ENCODE data around the gene TRAPPC10. TPM values are rescaled to one million over a fixed set of nuclear protein-coding genes. Genes with fewer than 3 reads are reported as not detected.

Gene TRAPPC10
- total RNA-seq, 4 donors from 2014 or later = 26.0 to 40.3 (median 30.9) TPM

GRCh38 chr21:44046734-44047133, 34.6 kb downstream of the TRAPPC10 start:
- no peak for TF ChIP-seq CTCF (IDR thresholded peaks at IDR 0.05; ENCODE audit: low read depth)

- no peak for TF ChIP-seq CTCF (IDR thresholded peaks at IDR 0.05; ENCODE audit: low read depth)
Measured at GRCh38 chr21:44047996-44048560, 36.0 kb downstream of the TRAPPC10 start.

- no peak for TF ChIP-seq CTCF (IDR thresholded peaks at IDR 0.05; ENCODE audit: low read depth)
Measured at GRCh38 chr21:44049182-44049581, 37.1 kb downstream of the TRAPPC10 start.

GRCh38 chr21:44049606-44050005, 37.5 kb downstream of the TRAPPC10 start:
- TF ChIP-seq CTCF (IDR thresholded peaks at IDR 0.05; ENCODE audit: low read depth) = no peak

GRCh38 chr21:44050276-44050675, 38.2 kb downstream of the TRAPPC10 start:
- no peak for TF ChIP-seq CTCF (IDR thresholded peaks at IDR 0.05; ENCODE audit: low read depth)

GRCh38 chr21:44051462-44051941, 39.4 kb downstream of the TRAPPC10 start:
- no peak for TF ChIP-seq CTCF (IDR thresholded peaks at IDR 0.05; ENCODE audit: low read depth)

- no peak for TF ChIP-seq CTCF (IDR thresholded peaks at IDR 0.05; ENCODE audit: low read depth)
Measured at GRCh38 chr21:44052071-44052829, 40.1 kb downstream of the TRAPPC10 start.

Data from subcutaneous adipose tissue (tissue), 4 donors.